Activated naive CD4-positive, alpha-beta T cell treated with anti-CD3 and anti-CD28 coated beads for 36 hours (primary cell): ENCODE data around the gene ZNF384. TPM values are rescaled to one million over a fixed set of nuclear protein-coding genes. Genes with fewer than 3 reads are reported as not detected.

Source experiments
- CTCF ChIA-PET: fragments of 350-600 bp; sonication (Branson Sonifier 250); formaldehyde crosslinking; loops from one replicate; lab custom pipeline; 2021; ENCODE audit warnings: antibody characterized with exemption; lab: Charles Lee
- DNase-seq: peaks from one replicate; pipeline ENCODE4 v3.0.0-alpha.2; 2020
- H3K27ac Mint-ChIP-seq: one replicate; pipeline ENCODE4 v1.8.0; 2021; ENCODE audit warnings: mild to moderate bottlenecking, mixed read lengths
- H3K27me3 Mint-ChIP-seq: one replicate; pipeline ENCODE4 v1.8.0; 2021; ENCODE audit warnings: low read depth, mixed read lengths
- H3K36me3 Mint-ChIP-seq: one replicate; pipeline ENCODE4 v1.8.0; 2021; ENCODE audit warnings: low read depth, mixed read lengths
- H3K4me1 Mint-ChIP-seq: one replicate; pipeline ENCODE4 v1.8.0; 2021; ENCODE audit warnings: low read depth, mixed read lengths
- H3K4me3 Mint-ChIP-seq: one replicate; pipeline ENCODE4 v1.8.0; 2021; ENCODE audit warnings: mild to moderate bottlenecking, moderate library complexity, mixed read lengths
- H3K9me3 Mint-ChIP-seq: one replicate; pipeline ENCODE4 v1.8.0; 2021; ENCODE audit warnings: mixed read lengths
- intact Hi-C: fragments of 100-400 bp; cut with micrococcal nuclease; formaldehyde crosslinking; loops from one replicate; pipeline ENCODE4 v1.15.1; 2023
- total RNA-seq, 2 experiments: library from RNA; stranded (reverse); gene quantifications; one replicate each; pipeline ENCODE4 v1.2.3, GENCODE V29; 2021

Gene ZNF384
- total RNA-seq, 2 experiments from 2014 or later: 52.6 to 56.6 TPM

- intact Hi-C loops: no loop called here
- CTCF ChIA-PET: interaction anchor here (0.5 to 5.4 kb wide), 3 partner anchors 8 to 78 kb away, joined by 4 to 21 read pairs (median 9); partner anchors contain the start of gene ZNF384
- Mint-ChIP-seq H3K4me3 (no peak overlapping the region), H3K27me3 (peaks cover 27% of the 10 kb centered on the region), H3K36me3 (no peaks in the 10 kb centered on the region), H3K27ac (no peak overlapping the region), H3K9me3 (no peaks in the 10 kb centered on the region), H3K4me1 (peaks cover 8% of the 10 kb centered on the region)
- peak; percentile 50 for DNase-seq
Measured at GRCh38 chr12:6697584-6698351, 8.6 kb upstream of the ZNF384 start.

- Mint-ChIP-seq H3K4me1 (peaks cover 8% of the 10 kb centered on the region), H3K36me3 (no peaks in the 10 kb centered on the region), H3K27me3 (peaks cover 23% of the 10 kb centered on the region), H3K4me3 (no peak overlapping the region), H3K27ac (no peak overlapping the region), H3K9me3 (no peaks in the 10 kb centered on the region)
- intact Hi-C loops: no loop called here
- no peak for DNase-seq
- CTCF ChIA-PET: interaction anchor here (0.5 to 5.4 kb wide), 3 partner anchors 26 to 128 kb away, joined by 3 to 21 read pairs (median 4); no protein-coding TSS in a partner anchor
Measured at GRCh38 chr12:6696690-6697583, 7.8 kb upstream of the ZNF384 start.

DNA sequence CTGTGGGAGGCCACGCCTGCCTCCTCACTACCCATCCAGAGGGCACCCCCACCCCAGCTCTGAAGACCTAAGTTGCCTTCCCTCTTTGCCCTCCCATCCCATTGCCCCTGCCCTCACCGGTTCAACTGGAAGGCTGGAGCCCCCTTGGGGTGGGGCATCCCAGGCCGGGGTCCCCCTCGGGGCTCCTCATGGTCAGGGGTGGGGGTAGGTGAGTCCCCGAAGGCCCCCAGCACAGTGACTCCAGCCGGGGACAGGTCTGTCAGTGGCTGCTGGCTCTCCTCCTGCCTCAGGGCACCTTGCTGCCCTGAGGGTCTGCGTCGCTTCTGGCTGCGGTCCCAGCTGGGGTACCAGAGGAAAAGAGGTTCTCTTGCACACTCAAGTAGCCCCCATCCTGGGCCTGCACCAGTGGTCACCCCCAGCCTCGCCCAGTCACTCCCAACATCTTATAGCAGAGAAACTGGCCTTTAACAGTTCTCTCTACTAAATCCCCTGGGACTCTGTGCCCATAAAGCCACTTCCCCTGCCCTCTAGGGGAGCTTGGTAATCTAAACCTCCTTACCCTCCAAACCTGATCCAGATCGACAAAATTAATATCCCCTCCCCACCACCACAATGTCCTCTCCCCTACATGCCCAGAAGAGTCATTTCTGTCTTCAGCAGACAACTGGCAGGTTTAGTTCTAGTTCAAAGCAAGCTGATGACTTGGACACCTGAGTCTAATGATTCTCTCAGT lies 6.3 kb upstream of the ZNF384 start:
- no peaks in the 10 kb centered on the region for H3K36me3 Mint-ChIP-seq
- no peak overlapping the region for H3K4me3 Mint-ChIP-seq
- CTCF ChIA-PET: interaction anchor here (1.0 to 5.4 kb wide), 2 partner anchors 76 to 130 kb away, joined by 3 to 21 read pairs; no protein-coding TSS in a partner anchor
- H3K4me1 Mint-ChIP-seq: peaks cover 15% of the 10 kb centered on the region
- no peak overlapping the region for H3K27ac Mint-ChIP-seq
- no peak for DNase-seq
- intact Hi-C loops: no loop called here
- H3K9me3 Mint-ChIP-seq: no peaks in the 10 kb centered on the region
- peaks cover 11% of the 10 kb centered on the region for H3K27me3 Mint-ChIP-seq

GRCh38 chr12:6694701-6695100 lies 5.5 kb upstream of the ZNF384 start:
- Mint-ChIP-seq H3K36me3 (no peaks in the 10 kb centered on the region), H3K27me3 (peaks cover 10% of the 10 kb centered on the region), H3K9me3 (no peaks in the 10 kb centered on the region), H3K4me1 (peaks cover 18% of the 10 kb centered on the region), H3K4me3 (no peak overlapping the region), H3K27ac (no peak overlapping the region)
- intact Hi-C loops: no loop called here
- DNase-seq: no peak
- CTCF ChIA-PET: no interaction called here

GRCh38 chr12:6693832-6694355 lies 4.7 kb upstream of the ZNF384 start:
- H3K4me3 Mint-ChIP-seq: no peak overlapping the region

GRCh38 chr12:6692888-6693287 lies 3.7 kb upstream of the ZNF384 start:
- Mint-ChIP-seq H3K27ac (no peak overlapping the region), H3K4me1 (peaks cover 19% of the 10 kb centered on the region), H3K36me3 (peaks cover 2% of the 10 kb centered on the region), H3K4me3 (no peak overlapping the region), H3K9me3 (no peaks in the 10 kb centered on the region), H3K27me3 (no peaks in the 10 kb centered on the region)
- intact Hi-C loops: no loop called here
- CTCF ChIA-PET: interaction anchor here (0.8 to 1.0 kb wide), 2 partner anchors 9 to 72 kb away, joined by 3 read pairs; no protein-coding TSS in a partner anchor
- DNase-seq: no peak

More at GRCh38 chr12:6693832-6694355, 4.7 kb upstream of the ZNF384 start:
- H3K9me3 Mint-ChIP-seq: no peaks in the 10 kb centered on the region
- no peak overlapping the region for H3K27ac Mint-ChIP-seq
- peaks cover 14% of the 10 kb centered on the region for H3K4me1 Mint-ChIP-seq
- H3K36me3 Mint-ChIP-seq: no peaks in the 10 kb centered on the region
- intact Hi-C loops: no loop called here
- no peak for DNase-seq
- CTCF ChIA-PET: interaction anchor here (0.6 kb wide), 2 partner anchors 11 to 67 kb away, joined by 3 read pairs; no protein-coding TSS in a partner anchor
- H3K27me3 Mint-ChIP-seq: peaks cover 3% of the 10 kb centered on the region

DNA sequence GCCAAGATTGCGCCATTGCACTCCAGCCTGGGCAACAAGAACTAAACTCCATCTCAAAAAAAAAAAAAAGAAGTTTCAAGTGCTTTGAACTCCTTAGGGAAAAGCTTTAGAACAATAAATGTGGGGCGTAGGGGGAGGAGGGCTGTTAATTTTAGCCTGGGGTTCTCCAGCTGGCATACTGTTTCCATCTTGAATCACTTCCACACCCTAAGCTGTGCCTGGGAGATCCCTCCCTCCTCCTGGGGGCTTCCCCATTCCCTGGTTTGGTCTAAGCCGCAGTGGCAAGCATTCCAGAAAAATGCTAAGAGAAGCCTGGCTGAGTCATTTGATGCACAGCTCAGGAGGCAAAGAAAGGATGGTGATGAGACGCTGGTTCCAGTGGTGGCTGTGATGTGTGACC lies 2.3 kb upstream of the ZNF384 start:
- intact Hi-C loops: no loop called here
- H3K4me1 Mint-ChIP-seq: peaks cover 33% of the 10 kb centered on the region
- H3K4me3 Mint-ChIP-seq: no peak overlapping the region
- H3K27me3 Mint-ChIP-seq: no peaks in the 10 kb centered on the region
- H3K9me3 Mint-ChIP-seq: no peaks in the 10 kb centered on the region
- DNase-seq: no peak
- no peak overlapping the region for H3K27ac Mint-ChIP-seq
- peaks cover 5% of the 10 kb centered on the region for H3K36me3 Mint-ChIP-seq
- CTCF ChIA-PET: interaction anchor here (0.7 to 1.1 kb wide), 2 partner anchors 9 to 27 kb away, joined by 3 to 4 read pairs; no protein-coding TSS in a partner anchor

DNA sequence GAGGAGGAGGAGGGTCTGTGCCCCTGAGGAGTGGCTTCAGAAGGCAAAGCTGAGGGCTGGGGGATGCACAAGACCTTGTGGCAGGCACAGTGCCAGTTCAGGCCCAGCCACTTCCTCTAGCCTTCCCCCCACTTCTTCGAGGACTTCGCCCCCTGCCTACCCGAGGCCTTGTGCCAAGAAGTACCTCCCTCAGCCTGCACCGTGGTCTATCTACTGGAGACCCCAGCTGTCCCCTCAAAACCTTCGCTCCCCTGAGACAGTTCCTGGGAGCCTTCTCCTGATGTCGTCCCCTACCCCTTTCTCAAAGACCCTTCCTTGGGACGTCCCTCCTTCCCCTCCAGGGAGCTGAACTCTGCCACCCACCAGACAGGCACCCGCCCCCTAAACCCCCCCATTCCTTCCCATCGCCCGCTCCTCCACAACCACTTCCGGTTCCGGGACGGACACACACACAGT lies 604 bp downstream of the ZNF384 start:
- intact Hi-C loops: loop anchor here (2.0 to 5.0 kb wide), 4 partner anchors 90 to 274 kb away; partner anchors contain the start of gene IFFO1

DNA sequence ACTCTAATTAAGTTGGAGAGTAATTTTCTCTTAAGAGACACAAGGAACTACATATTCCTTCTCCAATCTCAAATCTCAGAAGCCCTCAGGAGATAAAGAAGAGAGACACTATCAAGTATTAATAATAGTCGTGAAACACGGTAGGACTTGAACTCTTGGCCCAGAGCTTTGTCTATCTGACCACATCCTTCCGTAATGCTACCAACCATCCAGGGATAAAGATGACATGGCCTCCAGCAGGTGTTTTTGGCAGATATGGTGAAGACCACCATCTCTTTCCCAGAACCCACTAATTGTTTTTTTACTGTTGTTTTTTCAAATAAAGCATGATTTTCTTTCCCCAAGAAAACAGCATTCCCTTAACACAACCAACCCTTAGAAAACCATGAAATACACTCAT lies 3.4 kb downstream of the ZNF384 start:
- CTCF ChIA-PET: interaction anchor here (0.6 to 2.5 kb wide), 6 partner anchors 13 to 132 kb away, joined by 3 to 12 read pairs (median 3); no protein-coding TSS in a partner anchor
- H3K4me3 Mint-ChIP-seq: no peak overlapping the region
- no peaks in the 10 kb centered on the region for H3K9me3 Mint-ChIP-seq
- no peak overlapping the region for H3K27ac Mint-ChIP-seq
- H3K36me3 Mint-ChIP-seq: peaks cover 21% of the 10 kb centered on the region
- no peaks in the 10 kb centered on the region for H3K27me3 Mint-ChIP-seq
- intact Hi-C loops: loop anchor here (5.0 kb wide), 1 partner anchor 276 kb away; no protein-coding TSS in a partner anchor
- no peak for DNase-seq
- peaks cover 54% of the 10 kb centered on the region for H3K4me1 Mint-ChIP-seq

More for the DNA sequence above, 604 bp downstream of the ZNF384 start:
- DNase-seq: peak; percentile 56
- Mint-ChIP-seq H3K36me3 (peaks cover 12% of the 10 kb centered on the region), H3K4me3 (peak overlapping the region; percentile 92), H3K27me3 (no peaks in the 10 kb centered on the region), H3K27ac (peak overlapping the region; percentile 95), H3K9me3 (no peaks in the 10 kb centered on the region), H3K4me1 (peaks cover 55% of the 10 kb centered on the region)
- CTCF ChIA-PET: interaction anchor here (0.7 to 1.9 kb wide), 10 partner anchors 10 to 147 kb away, joined by 3 to 19 read pairs (median 4); partner anchors contain the start of genes COPS7A, MLF2 and PTMS

GRCh38 chr12:6684609-6685008 lies 4.6 kb downstream of the ZNF384 start:
- Mint-ChIP-seq H3K4me1 (peaks cover 51% of the 10 kb centered on the region), H3K4me3 (no peak overlapping the region), H3K27me3 (no peaks in the 10 kb centered on the region), H3K27ac (peak overlapping the region; percentile 68), H3K9me3 (no peaks in the 10 kb centered on the region), H3K36me3 (peaks cover 24% of the 10 kb centered on the region)
- intact Hi-C loops: loop anchor here (1.0 to 5.0 kb wide), 6 partner anchors 21 to 278 kb away; partner anchors contain the start of genes CHD4 and ING4
- DNase-seq: peak; percentile 78
- CTCF ChIA-PET: interaction anchor here (0.7 to 2.5 kb wide), 27 partner anchors 8 to 164 kb away, joined by 3 to 21 read pairs (median 3); partner anchors contain the start of gene COPS7A

- Mint-ChIP-seq H3K27ac (no peak overlapping the region), H3K4me1 (peaks cover 4% of the 10 kb centered on the region), H3K36me3 (peaks cover 52% of the 10 kb centered on the region), H3K4me3 (no peak overlapping the region), H3K9me3 (no peaks in the 10 kb centered on the region), H3K27me3 (no peaks in the 10 kb centered on the region)
- CTCF ChIA-PET: interaction anchor here (1.6 kb wide), 1 partner anchor 57 kb away, joined by 3 read pairs; no protein-coding TSS in a partner anchor
- intact Hi-C loops: no loop called here
- no peak for DNase-seq
Measured at GRCh38 chr12:6676962-6677361, 12.2 kb downstream of the ZNF384 start.
